HG03103 (cell line): Measurements from ENCODE around the gene HOXB3.

Experiments used
- ATAC-seq: cut with Tn5 transposase; IDR thresholded peaks from one replicate; pipeline ENCODE4 v1.9.1; 2021; ENCODE audit warnings: low read depth; ENCODE audit not compliant: unreplicated experiment

The HOXB3 gene

GRCh38 chr17:48589831-48590606 lies at the start of gene HOXB3:
TSS of gene HOXB3 (minus strand) at chr17:48590241. CDS start at chr17:48552474, 37,767 bp downstream.
- ATAC-seq: no peak

- ATAC-seq: no peak
These were observed 49.1 kb upstream of the HOXB3 start for GRCh38 chr17:48639136-48639535.

GRCh38 chr17:48637323-48638260 lies 47.6 kb upstream of the HOXB3 start:
- ATAC-seq: no peak

GRCh38 chr17:48636177-48637018 lies 46.4 kb upstream of the HOXB3 start:
- ATAC-seq: no peak

- no peak for ATAC-seq
These were observed 44.6 kb upstream of the HOXB3 start for GRCh38 chr17:48634493-48635208.

GRCh38 chr17:48633266-48633677 lies 43.2 kb upstream of the HOXB3 start:
- no peak for ATAC-seq

GRCh38 chr17:48632579-48633265 lies 42.7 kb upstream of the HOXB3 start:
- ATAC-seq: no peak

- ATAC-seq: no peak
These were observed 41.9 kb upstream of the HOXB3 start for GRCh38 chr17:48631693-48632578.

- ATAC-seq: no peak
These were observed 41.1 kb upstream of the HOXB3 start for GRCh38 chr17:48630925-48631692.

GRCh38 chr17:48630009-48630924 lies 40.2 kb upstream of the HOXB3 start:
- ATAC-seq: no peak

GRCh38 chr17:48629411-48629759 lies 39.3 kb upstream of the HOXB3 start:
- ATAC-seq: no peak

GRCh38 chr17:48628649-48629410 lies 38.8 kb upstream of the HOXB3 start:
- no peak for ATAC-seq

- ATAC-seq: no peak
These were observed 37.8 kb upstream of the HOXB3 start for GRCh38 chr17:48627623-48628521.

GRCh38 chr17:48627118-48627597 lies 37.1 kb upstream of the HOXB3 start:
- ATAC-seq: no peak
